Epithelial cell of prostate (primary cell): Measurements from ENCODE around the gene JADE2.
"Not testable (repeated sequence)": the region's sequence is repeated elsewhere in the genome, so short reads cannot be mapped to it uniquely, and the experiment has no call there.

Experiments used
- DNase-seq: peaks from one replicate; pipeline ENCODE4 v3.0.0-alpha.2; 2011; ENCODE audit warnings: low read depth, low spot score
- H3K27ac ChIP-seq: fragments of 450-650 bp; 2 replicates; pipeline ENCODE4 v1.5.1; 2017; ENCODE audit warnings: mild to moderate bottlenecking

Gene JADE2

GRCh38 chr5:134506054-134507039, 19.1 kb upstream of the JADE2 start:
- peak overlapping the region; percentile 2 for H3K27ac ChIP-seq
- DNase-seq, result no peak

- H3K27ac ChIP-seq, result no peak overlapping the region
- DNase-seq, result no peak
These were observed 18.0 kb upstream of the JADE2 start for GRCh38 chr5:134507452-134507851.

DNA sequence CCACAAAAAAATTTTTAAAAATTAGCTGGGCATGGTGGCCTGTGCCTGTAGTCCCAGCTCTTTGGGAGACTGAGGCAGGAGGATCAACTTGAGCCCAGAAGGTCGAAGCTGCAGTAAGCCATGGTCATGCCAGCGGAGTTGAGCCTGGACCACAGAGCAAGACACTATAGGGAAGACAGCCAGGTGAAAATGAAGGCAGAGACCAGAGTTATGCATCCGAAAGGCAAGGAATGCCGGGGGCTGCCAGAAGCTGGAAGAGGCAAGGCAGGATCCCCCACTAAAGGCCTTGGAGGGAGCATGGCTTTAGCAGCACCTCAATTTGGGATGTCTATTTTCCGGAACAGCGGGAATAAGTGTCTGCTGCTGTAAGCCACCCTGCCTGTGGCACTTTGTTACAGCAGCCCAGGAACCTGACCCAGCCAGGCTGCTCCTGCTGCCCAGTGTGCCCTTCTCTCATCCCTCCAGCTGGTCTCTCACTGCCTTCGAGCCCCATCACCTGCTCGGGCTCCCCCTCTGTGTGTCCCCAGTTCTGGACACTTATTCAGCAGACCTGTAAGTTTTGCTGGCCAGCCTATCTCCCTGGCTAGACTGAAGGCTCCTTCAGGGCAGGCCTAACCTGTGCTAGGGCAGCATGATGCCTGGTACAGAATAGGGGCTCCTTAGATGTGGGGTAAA, 16.8 kb upstream of the JADE2 start:
- no peak overlapping the region for H3K27ac ChIP-seq
- no peak for DNase-seq

- DNase-seq, result no peak
- H3K27ac ChIP-seq, result no peak overlapping the region
These were observed 16.0 kb upstream of the JADE2 start for GRCh38 chr5:134509308-134510040.

DNA sequence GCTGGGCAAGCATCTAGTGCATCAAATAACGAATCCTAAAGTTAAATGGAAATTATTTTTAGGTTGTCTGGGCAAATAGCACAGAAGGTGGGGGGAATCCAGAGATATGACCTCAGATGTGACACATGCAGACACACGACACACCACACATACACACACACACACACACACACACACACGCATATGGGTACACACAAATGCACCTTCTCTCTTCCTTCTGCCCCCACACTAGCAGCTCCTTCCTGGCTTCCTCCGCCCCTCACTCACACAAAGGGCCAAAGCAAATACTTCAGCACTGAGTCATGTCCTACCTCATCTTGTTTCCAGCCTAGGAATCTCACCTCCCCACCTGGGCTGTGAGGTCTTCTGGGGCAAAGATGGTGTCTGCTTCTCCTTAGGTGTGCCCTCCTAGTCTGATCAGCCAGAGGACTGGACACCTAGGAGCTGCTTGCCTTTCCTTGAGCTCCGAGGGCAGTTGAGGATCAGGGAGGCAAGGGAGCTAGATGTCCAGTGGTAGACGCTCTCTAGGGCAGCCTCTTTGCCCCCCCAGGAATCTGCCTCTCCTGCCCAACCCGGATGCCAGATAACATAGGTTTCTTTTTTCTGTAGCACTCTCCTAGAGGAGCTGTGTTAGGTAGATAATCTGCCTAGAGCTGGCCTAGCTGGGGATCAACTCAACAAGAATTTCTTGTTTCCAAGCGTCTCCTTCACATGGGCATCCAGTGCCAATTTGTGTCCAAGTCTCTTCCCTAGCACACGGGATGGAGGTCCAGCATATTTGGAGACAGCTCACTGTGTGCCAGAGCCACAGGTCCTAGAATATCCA, 14.3 kb upstream of the JADE2 start:
- H3K27ac ChIP-seq, result peak overlapping the region; percentile 95
- DNase-seq, result peak; percentile 61

- H3K27ac ChIP-seq, result peak overlapping the region; percentile 95
- DNase-seq, result no peak
These were observed 13.4 kb upstream of the JADE2 start for GRCh38 chr5:134511796-134512660.

- peak overlapping the region; percentile 95 for H3K27ac ChIP-seq
- no peak for DNase-seq
These were observed 12.8 kb upstream of the JADE2 start for GRCh38 chr5:134512661-134512999.

- H3K27ac ChIP-seq, result no peak overlapping the region
- no peak for DNase-seq
These were observed 9.7 kb upstream of the JADE2 start for GRCh38 chr5:134515801-134516200.

DNA sequence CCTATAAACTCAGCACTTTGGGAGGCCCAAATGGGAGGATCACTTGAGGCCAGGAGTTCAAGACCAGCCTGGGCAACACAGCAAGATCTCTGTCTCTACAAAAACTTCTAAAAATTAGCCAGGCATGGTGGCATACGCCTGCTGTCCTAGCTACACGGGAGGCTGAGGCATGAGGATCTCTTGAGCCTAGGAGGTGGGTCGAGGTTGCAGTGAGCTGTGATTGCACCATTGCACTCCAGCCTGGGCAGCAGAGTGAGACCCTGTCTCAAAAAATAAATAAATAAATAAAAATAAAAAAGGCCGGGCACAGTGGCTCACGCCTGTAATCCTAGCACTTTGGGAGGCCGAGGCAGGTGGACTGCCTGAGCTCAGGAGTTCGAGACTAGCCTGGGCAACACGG, 8.5 kb upstream of the JADE2 start:
- H3K27ac ChIP-seq, DNase-seq: not testable (repeated sequence)

- H3K27ac ChIP-seq, result no peak overlapping the region
- DNase-seq, result no peak
These were observed 7.9 kb upstream of the JADE2 start for GRCh38 chr5:134517553-134517952.

- no peak overlapping the region for H3K27ac ChIP-seq
- no peak for DNase-seq
These were observed 5.5 kb upstream of the JADE2 start for GRCh38 chr5:134519989-134520388.

GRCh38 chr5:134521841-134522240, 3.6 kb upstream of the JADE2 start:
- H3K27ac ChIP-seq, result no peak overlapping the region
- DNase-seq, result no peak

DNA sequence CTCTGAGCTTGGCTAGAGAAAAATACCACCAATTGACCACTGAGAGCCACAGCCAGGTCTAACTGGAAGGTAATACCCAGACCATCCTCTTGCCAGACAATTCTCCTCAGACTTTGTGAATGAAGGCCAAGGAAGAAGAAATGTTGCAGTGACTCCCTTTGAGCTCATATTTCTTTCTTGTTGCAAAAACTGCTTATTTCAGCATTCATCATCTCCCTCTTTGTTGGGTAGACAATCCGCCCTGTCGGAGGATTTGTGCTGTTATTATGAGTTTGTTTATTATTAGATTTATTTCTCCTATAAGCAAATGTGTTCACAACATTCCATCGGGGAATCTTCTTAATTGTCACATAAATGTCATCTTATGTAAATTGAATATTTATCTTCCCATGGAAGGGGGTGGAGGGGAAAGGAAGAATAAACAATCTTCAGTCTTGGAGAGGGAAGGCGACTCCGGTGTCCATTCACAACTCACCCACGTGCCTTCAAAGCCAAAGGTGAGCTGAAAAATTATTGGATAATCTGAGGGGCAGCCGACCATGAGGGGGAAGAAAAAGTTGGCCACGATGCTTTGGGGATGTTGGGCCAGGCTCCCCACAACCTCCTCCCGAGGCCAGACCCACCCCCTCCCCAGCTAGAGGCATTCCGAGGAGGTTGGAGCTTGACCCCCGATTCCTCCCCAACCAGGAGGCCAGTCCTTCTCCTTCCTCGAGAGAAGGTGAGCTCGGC, 1.8 kb upstream of the JADE2 start:
- H3K27ac ChIP-seq, result peak overlapping the region; percentile 87
- DNase-seq, result no peak

DNA sequence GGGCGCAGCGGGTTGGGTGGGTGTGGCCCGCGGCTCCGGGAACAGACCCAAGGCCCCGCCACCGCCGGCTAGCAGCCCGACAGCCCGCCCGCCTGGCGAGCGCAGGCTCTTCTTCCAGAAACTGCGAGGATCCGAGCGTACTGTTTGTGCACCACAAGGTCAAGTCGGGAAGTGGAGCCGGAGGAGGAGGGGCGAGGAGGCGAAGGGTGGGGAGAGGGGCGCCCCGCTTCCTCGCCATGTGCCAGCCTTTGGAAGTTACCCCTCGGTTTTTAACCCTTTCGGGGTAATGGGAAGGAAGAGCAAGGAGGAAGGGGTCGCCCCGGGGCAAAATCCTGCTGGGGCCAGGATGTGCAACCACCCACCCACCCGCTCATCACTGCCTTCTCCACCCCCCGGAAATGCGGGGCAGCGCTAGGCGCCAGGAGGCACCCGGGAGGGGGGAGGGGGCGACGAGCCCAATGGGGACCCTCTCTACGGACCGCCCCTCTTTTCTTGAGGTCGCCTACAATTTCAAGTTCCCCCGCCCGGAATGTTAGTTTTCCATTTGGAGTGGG, 1.1 kb upstream of the JADE2 start:
- H3K27ac ChIP-seq, result peak overlapping the region; percentile 87
- DNase-seq, result no peak

DNA sequence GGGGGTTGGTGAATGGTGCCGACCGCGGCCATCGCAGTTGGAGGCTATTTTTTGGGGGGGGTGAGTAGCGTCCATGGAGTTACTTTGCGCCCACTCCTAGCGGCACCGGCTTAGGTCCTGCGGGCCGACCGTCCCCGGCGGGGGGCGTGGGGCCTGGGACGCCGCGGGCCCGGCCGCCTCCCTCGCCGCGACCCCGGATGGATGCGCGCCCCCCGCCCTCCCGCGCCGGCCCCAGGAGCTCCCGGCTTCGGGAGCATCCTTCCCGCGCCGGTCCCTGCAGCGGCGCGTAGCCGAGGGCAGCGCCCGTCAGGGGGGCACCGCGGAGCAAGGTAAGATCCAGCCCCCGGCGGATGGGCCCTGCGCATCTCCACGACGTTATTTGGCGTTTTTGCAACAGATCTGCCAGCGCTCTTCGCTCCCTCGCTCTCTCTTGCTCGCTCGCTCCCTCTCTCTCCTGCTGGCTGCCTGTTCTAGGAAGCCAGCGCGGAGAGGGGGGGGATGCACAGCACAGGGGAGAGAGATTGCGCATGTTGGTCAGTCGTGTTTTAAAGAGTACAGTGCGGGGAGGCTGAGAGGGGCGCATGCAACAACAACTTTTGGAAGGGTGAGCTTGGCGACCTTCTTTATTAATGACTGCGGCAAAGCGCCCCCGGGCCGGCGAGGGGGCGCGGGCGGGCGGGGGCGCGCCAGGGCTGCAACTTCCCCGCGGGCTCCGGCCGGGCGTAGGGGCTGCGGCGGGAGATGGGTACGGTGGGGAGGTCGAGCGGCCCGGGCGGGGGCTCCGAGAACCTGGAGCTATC, 413 bp downstream of the JADE2 start:
- DNase-seq, result no peak
- H3K27ac ChIP-seq, result peak overlapping the region; percentile 87

GRCh38 chr5:134526483-134527155, 1.1 kb downstream of the JADE2 start:
- no peak for DNase-seq
- H3K27ac ChIP-seq, result peak overlapping the region; percentile 87
